C4-2B (cell line): ENCODE results near the gene MEAK7.

Experiments used
- H3K27ac ChIP-seq: fragments of 450-650 bp; 2 replicates; pipeline ENCODE4 v1.5.1; 2017
- ZFX ChIP-seq: fragments of 450-650 bp; IDR thresholded peaks from 2 replicates; pipeline ENCODE4 v1.6.1; 2017
- TF ChIP-seq, protein P1 (sequence below): fragments of 450-650 bp; conservative IDR thresholded peaks from 2 replicates; pipeline ENCODE4 v1.5.1; 2017; ENCODE audit warnings: mild to moderate bottlenecking

Gene MEAK7

DNA sequence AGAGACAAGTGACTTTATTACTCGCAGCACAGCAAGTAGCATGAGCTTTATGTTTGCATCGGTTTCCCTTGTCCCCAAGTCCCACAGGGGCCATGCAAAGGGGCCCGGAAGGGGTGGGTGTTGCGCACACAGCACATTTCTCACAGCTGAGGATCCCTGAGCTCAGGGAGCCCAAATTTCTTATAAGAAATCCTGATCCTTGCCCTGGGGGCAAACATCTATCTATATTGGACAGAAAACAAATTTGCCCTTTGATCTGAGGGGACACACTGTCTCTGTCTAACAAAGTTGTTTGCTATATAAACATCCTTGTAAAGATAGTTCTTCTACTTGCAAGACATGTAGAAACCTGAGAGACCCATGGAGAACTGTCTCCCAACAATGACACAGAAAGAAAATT lies 35.7 kb upstream of the MEAK7 start:
- no peak overlapping the region; the same call in 1 of the 2 replicates for H3K27ac ChIP-seq
- TF ChIP-seq, protein P1, sequence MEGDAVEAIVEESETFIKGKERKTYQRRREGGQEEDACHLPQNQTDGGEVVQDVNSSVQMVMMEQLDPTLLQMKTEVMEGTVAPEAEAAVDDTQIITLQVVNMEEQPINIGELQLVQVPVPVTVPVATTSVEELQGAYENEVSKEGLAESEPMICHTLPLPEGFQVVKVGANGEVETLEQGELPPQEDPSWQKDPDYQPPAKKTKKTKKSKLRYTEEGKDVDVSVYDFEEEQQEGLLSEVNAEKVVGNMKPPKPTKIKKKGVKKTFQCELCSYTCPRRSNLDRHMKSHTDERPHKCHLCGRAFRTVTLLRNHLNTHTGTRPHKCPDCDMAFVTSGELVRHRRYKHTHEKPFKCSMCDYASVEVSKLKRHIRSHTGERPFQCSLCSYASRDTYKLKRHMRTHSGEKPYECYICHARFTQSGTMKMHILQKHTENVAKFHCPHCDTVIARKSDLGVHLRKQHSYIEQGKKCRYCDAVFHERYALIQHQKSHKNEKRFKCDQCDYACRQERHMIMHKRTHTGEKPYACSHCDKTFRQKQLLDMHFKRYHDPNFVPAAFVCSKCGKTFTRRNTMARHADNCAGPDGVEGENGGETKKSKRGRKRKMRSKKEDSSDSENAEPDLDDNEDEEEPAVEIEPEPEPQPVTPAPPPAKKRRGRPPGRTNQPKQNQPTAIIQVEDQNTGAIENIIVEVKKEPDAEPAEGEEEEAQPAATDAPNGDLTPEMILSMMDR = no peak
- TF ChIP-seq ZFX = no peak

DNA sequence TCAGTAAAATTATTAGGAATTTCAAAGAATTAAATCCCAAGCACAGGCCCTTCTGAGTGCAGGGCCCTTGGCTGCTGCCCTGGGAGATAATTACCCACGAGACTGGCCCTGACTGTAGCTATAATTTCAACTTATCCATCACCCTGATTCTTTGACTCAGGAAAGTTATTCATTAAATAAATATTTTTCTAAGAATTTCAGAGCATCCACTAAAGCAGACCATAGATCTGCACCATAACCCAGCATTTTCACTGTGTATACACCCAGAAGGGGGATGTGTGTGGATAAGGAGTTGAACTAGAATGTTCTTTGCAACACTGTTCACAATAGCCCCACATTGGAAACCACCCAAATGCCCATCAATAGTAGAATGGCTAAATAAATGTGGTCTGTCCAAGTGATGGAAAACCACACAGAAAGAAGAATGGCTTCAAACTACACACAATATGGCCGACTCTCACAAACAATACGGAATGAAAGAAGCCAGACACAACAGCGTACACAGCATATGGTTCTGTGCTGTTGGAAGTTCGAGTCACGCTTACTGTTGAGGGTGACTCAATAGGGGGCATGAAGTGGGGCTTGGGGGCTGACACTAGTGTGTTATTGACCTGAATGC lies 33.9 kb upstream of the MEAK7 start:
- TF ChIP-seq, protein P1 = no peak
- TF ChIP-seq ZFX = no peak
- no peak overlapping the region for H3K27ac ChIP-seq

DNA sequence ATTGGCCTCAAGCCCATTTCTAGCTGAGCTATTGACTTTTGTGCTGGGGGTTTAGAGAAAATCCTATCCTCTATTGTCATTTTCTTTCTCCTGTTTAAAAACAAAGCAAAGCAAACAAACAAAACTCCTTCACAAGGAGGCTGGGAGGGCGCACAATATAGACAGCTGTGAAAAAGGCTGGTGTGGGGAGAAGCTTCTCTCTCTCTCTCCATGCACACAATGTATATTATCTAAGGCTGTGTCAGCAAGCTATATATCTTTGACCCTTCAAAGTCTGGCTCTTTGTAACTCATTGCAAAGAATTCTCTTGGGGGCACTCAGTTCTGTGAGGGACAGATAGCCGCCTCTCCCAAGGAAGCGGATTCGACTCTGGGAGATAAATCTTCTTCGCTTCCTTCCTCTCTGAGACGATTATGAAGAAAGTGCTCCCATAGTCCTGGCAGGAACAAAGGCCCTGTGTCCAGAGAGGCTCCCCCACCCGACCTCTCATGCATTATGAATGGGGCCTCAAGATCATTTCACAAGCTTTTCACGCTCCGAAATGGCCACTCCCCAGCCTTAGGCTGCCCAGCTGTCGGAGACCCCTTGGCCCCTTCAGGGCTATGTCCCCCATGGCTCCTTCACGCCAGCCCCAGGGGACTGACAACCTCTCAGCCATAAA lies 33.2 kb upstream of the MEAK7 start:
- no peak for TF ChIP-seq ZFX
- TF ChIP-seq, protein P1 = no peak
- H3K27ac ChIP-seq = no peak overlapping the region

- TF ChIP-seq ZFX = no peak
- TF ChIP-seq, protein P1 = no peak
- no peak overlapping the region for H3K27ac ChIP-seq
Measured at GRCh38 chr16:84535851-84536250, 31.4 kb upstream of the MEAK7 start.

- no peak for TF ChIP-seq ZFX
- TF ChIP-seq, protein P1 = no peak
Measured at GRCh38 chr16:84535408-84535807, 30.9 kb upstream of the MEAK7 start.

GRCh38 chr16:84534815-84535214 lies 30.4 kb upstream of the MEAK7 start:
- H3K27ac ChIP-seq = no peak overlapping the region
- TF ChIP-seq, protein P1 = no peak
- no peak for TF ChIP-seq ZFX

More at GRCh38 chr16:84535408-84535807, 30.9 kb upstream of the MEAK7 start:
- H3K27ac ChIP-seq = no peak overlapping the region

DNA sequence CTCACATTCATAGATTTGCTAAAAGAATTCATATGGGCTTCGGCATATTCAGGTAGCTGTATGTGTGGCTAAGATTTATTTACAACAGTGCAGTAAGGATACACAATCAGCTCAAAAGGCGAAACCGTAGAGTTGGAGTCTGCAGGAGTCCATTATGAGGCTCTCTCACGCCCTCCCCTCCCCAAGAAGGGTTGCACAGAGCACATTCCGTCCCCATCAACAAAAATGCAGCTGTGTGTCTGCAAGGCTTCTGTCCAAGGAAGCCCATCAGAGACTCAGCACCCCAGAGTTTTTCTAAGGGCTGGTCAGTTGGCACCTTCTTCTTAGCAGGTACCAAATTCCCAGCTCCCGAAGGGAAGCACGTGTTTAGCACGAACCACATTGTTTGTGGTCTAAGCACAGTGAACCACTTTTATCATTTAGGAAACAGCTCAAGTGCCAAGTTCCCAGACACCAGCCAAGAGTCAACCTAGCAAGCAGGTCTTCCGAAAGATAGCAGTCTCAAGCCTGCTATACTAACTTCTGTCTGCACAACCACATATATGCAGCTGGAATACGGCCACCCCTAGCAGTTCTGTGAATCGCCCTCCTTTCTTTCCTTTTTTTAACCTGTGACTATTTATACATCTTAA lies 28.5 kb upstream of the MEAK7 start:
- no peak for TF ChIP-seq ZFX
- TF ChIP-seq, protein P1 = no peak
- no peak overlapping the region for H3K27ac ChIP-seq
